HepG2 (cell line): ENCODE results near the gene DGKG. TPM values are rescaled to one million over a fixed set of nuclear protein-coding genes. Genes with fewer than 3 reads are reported as not detected.
A peak's percentile ranks its signal among the peaks of the same experiment; 100 is the strongest.

Source experiments
- ATAC-seq: fragments of 200-7000 bp; cut with Tn5 transposase; 3 replicates; pipeline ENCODE4 v1.9.1; 2020; ENCODE audit warnings: mild to moderate bottlenecking, moderate library complexity
- BruUV-seq: library from RNA; stranded (reverse); fragments of 400-500 nt; replicated peaks from 2 replicates; lab custom pipeline; 2021; lab: Mats Ljungman, UMichigan
- CTCF ChIA-PET: fragments of 300-600 bp; formaldehyde crosslinking; extraction: SDS; loops from one replicate; lab custom pipeline; 2021; ENCODE audit warnings: low total read pairs, inconsistent platforms, low intra/inter-chr PET ratio; lab: Yijun Ruan, JAX
- POLR2A ChIA-PET: fragments of 350-600 bp; sonication (Branson Sonifier 250); formaldehyde crosslinking; loops from one replicate; lab custom pipeline; 2020; ENCODE audit warnings: antibody characterized with exemption, inconsistent platforms; lab: Yijun Ruan, JAX
- DNase-seq: peaks from one replicate; pipeline ENCODE4 v3.0.0-alpha.2; 2015; ENCODE audit warnings: low spot score
- FAIRE-seq: peaks from 3 replicates; lab custom pipeline; 2011; peaks lifted over from hg19 to GRCh38; lab: Jason Lieb, UNC
- H2AFZ ChIP-seq: one replicate; pipeline ENCODE4 v1.6.1; 2011; ENCODE audit warnings: low read length, inconsistent platforms
- H3K27ac ChIP-seq: fragments of 300-600 bp; 3 replicates; pipeline ENCODE4 v1.8.0; 2011; ENCODE audit warnings: mixed run types, mild to moderate bottlenecking, mixed read lengths, low read length, inconsistent platforms; ENCODE audit not compliant: insufficient read depth; ENCODE audit errors: extremely low read length
- H3K27me3 ChIP-seq, 2 experiments: fragments of 200-600 bp in 1 of 2; 2 replicates in 1 of 2; 3 replicates in 1 of 2; pipeline versions ENCODE4 v1.6.0 to v1.8.0; 2011; ENCODE audit warnings: low read length in 2 of 2, mild to moderate bottlenecking in 2 of 2, moderate library complexity in 2 of 2, inconsistent platforms in 1 of 2; ENCODE audit not compliant: insufficient read depth in 2 of 2, control insufficient read depth in 1 of 2
- H3K36me3 ChIP-seq, 2 experiments: fragments of 200-600 bp in 1 of 2; replicated peaks in 1 of 2; 2 replicates in 1 of 2; 3 replicates in 1 of 2; pipeline versions ENCODE4 v1.5.1 to v1.8.0; 2011; ENCODE audit warnings: low read length in 2 of 2, inconsistent platforms in 1 of 2; ENCODE audit not compliant: insufficient read depth in 2 of 2, control insufficient read depth in 1 of 2
- H3K4me1 ChIP-seq: 2 replicates; pipeline ENCODE4 v1.5.1; 2012; ENCODE audit warnings: low read length, inconsistent platforms; ENCODE audit not compliant: insufficient read depth
- H3K4me2 ChIP-seq: 2 replicates; pipeline ENCODE4 v1.6.0; 2011; ENCODE audit warnings: low read depth, low read length, inconsistent platforms
- H3K4me3 ChIP-seq, 3 experiments: fragments of 200-600 bp in 1 of 3; sonication (generic), shearing (Covaris generic) in 1 of 3; replicated peaks in 1 of 3; 2 replicates each; pipeline ENCODE4 v1.5.1; 2011 to 2016; ENCODE audit warnings: low read length in 3 of 3, inconsistent platforms in 2 of 3, low read depth in 2 of 3, mild to moderate bottlenecking in 2 of 3, control low read depth in 1 of 3, mixed read lengths in 1 of 3; ENCODE audit not compliant: insufficient read depth in 1 of 3
- H3K79me2 ChIP-seq: one replicate; pipeline ENCODE4 v1.6.1; 2011; ENCODE audit warnings: low read length, inconsistent platforms; ENCODE audit not compliant: insufficient read depth
- H3K9ac ChIP-seq: 2 replicates; pipeline ENCODE4 v1.6.0; 2011; ENCODE audit warnings: mild to moderate bottlenecking, low read depth, low read length, inconsistent platforms; ENCODE audit not compliant: insufficient read depth
- H3K9me3 ChIP-seq: 2 replicates; pipeline ENCODE4 v1.5.1; 2012; ENCODE audit warnings: mild to moderate bottlenecking, low read length
- H4K20me1 ChIP-seq: 2 replicates; pipeline ENCODE4 v1.6.0; 2011; ENCODE audit warnings: inconsistent platforms, mild to moderate bottlenecking, low read length, moderate library complexity; ENCODE audit not compliant: insufficient read depth
- ELF4 ChIP-seq: sonication (generic); formaldehyde crosslinking; IDR thresholded peaks from 2 replicates; pipeline ENCODE4 v1.5.0; 2020; ENCODE audit warnings: missing genetic modification reagents, mild to moderate bottlenecking, moderate library complexity, borderline replicate concordance
- KLF9 ChIP-seq: IDR thresholded peaks from 2 replicates; pipeline ENCODE4 v1.6.1; 2016; ENCODE audit warnings: low read depth
- MAFF ChIP-seq: IDR thresholded peaks from 2 replicates; pipeline ENCODE4 v1.6.1; 2011; ENCODE audit warnings: low read depth, low read length, improper control_type of control experiment
- MAFK ChIP-seq, 2 experiments: IDR thresholded peaks in 1 of 2; conservative IDR thresholded peaks in 1 of 2; 2 replicates each; pipeline ENCODE4 v1.6.1; 2011; ENCODE audit warnings: improper control_type of control experiment in 2 of 2, low read length in 2 of 2
- MLXIP ChIP-seq: sonication (generic); formaldehyde crosslinking; IDR thresholded peaks from 2 replicates; pipeline ENCODE4 v1.9.0; 2021; ENCODE audit warnings: missing genetic modification reagents, borderline replicate concordance
- THYN1 ChIP-seq: sonication (generic); formaldehyde crosslinking; IDR thresholded peaks from 2 replicates; pipeline ENCODE4 v1.8.1; 2023; ENCODE audit warnings: low read depth, mild to moderate bottlenecking, moderate library complexity, missing genetic modification reagents, borderline replicate concordance
- in situ Hi-C: cut with HindIII; loops from 2 replicates; pipeline ENCODE4 v1.10.0; 2017; ENCODE audit warnings: low pct_unique_long_range_greater_than_20kb; ENCODE audit not compliant: extremely low pct_ligation_motif_present
- intact Hi-C: fragments of 100-400 bp; cut with micrococcal nuclease; formaldehyde crosslinking; loops from one replicate; pipeline ENCODE4 v1.10.0; 2022; ENCODE audit not compliant: unreplicated experiment
- polyA plus RNA-seq, 8 experiments: library from polyadenylated mRNA; depleted of rRNA in 3 of 8; stranded (reverse) in 7 of 8; unstranded in 1 of 8; fragments of >200 nt; fragmentation: Illumina TruSeq in 4 of 8; extraction: Trizol in 4 of 8; gene quantifications; 2 replicates each; pipeline versions ENCODE4 v1.2.1 to v1.2.3, GENCODE V29; 2011 to 2016; ENCODE audit warnings: low read depth in 4 of 8, missing spikeins in 1 of 8, mixed read lengths in 1 of 8; ENCODE audit not compliant: insufficient read depth in 1 of 8
- total RNA-seq, 5 experiments: library from RNA; depleted of rRNA; stranded (reverse); fragments of >200 nt; fragmentation: Illumina TruSeq; extraction: Trizol; gene quantifications; 2 replicates each; pipeline ENCODE4 v1.2.3, GENCODE V29; 2016; ENCODE audit warnings: low read depth in 1 of 5

Gene DGKG
- total and polyA plus RNA-seq, 2 of the 13 experiments (the other 11 are each of a cell fraction or from before 2014, with no cell fraction given) = 3.8 to 6.2 TPM

- TF ChIP-seq MLXIP (CRISPR knock-in tag) (no peak), ELF4 (CRISPR knock-in tag) (no peak), THYN1 (CRISPR knock-in tag) (no peak)
These were observed 192.7 kb downstream of the DGKG start (continued) for GRCh38 chr3:186169379-186169778.

DNA sequence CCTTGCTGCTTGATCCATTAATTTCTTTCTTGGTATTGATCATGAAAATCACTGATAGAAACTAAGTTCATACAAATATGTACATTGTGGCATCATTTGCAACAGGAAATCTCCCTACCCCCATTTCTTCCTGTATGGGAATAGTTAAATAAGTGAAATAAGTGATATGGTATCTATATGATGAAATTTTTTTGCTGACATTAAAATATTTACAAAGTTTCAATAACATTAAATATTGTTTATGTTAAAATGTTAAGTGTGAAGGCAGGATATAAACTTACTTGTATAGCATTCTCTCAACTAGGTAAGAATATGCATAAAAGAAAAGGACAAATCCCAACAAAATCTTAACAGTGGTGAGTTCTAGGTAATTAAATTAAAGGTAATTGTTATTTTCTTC lies 193.1 kb downstream of the DGKG start:
- H3K4me2 ChIP-seq = no peak overlapping the region

More for the DNA sequence above, 193.1 kb downstream of the DGKG start:
- in situ Hi-C loops (no loop called here), intact Hi-C loops (no loop called here)
- Histone ChIP-seq H3K36me3 (peaks cover under 1 to 12% of the 10 kb centered on the region in 2 experiments; a peak in 3 of 5 replicates), H2AFZ (no peak overlapping the region), H3K79me2 (no peaks in the 10 kb centered on the region), H3K27me3 (no peaks in the 10 kb centered on the region), H3K9me3 (no peaks in the 10 kb centered on the region), H3K4me3 (no peak overlapping the region), H4K20me1 (no peaks in the 10 kb centered on the region), H3K4me1 (peaks cover 7% of the 10 kb centered on the region; the same call in 1 of the 2 replicates), H3K9ac (no peak overlapping the region), H3K27ac (no peak overlapping the region)
- ATAC-seq (no peak), FAIRE-seq (no peak), DNase-seq (no peak)
- BruUV-seq = no TSS peak
- CTCF ChIA-PET = no interaction called here
- TF ChIP-seq KLF9 (CRISPR knock-in tag) = no peak
- TF ChIP-seq MAFF = peak; percentile 49; the same call in 1 of the 2 replicates
- TF ChIP-seq MAFK (conservative IDR thresholded peaks at IDR 0.05 in 1 of 2, IDR thresholded peaks at IDR 0.05 in 1 of 2; ENCODE audit: low read length in 2 of 2) = peak; percentile 21 to 56; a peak in 2 of 4 replicates
- POLR2A ChIA-PET = no interaction called here
